AG04450 (cell line): ENCODE measurements around the gene ARG2. TPM values are rescaled to one million over a fixed set of nuclear protein-coding genes. Genes with fewer than 3 reads are reported as not detected.
A peak's percentile ranks its signal among the peaks of the same experiment; 100 is the strongest.

Source experiments
- CTCF ChIA-PET: fragments of 300-600, 350-600 bp; formaldehyde crosslinking; extraction: SDS; loops from one replicate; lab custom pipeline; 2022; ENCODE audit warnings: antibody characterized with exemption, inconsistent platforms; lab: Charles Lee
- POLR2A ChIA-PET: fragments of 350-600 bp; formaldehyde crosslinking; extraction: SDS; loops from one replicate; lab custom pipeline; 2021; ENCODE audit warnings: antibody characterized with exemption, inconsistent platforms; lab: Yijun Ruan, JAX
- DNase-seq: peaks from one replicate; pipeline ENCODE4 v3.0.0-alpha.2; 2011; ENCODE audit warnings: low read depth, low spot score
- H3K27ac ChIP-seq: one replicate; pipeline ENCODE4 v1.5.1; 2012; ENCODE audit warnings: low read depth, low read length, control low read depth
- H3K27me3 ChIP-seq: one replicate; pipeline ENCODE4 v1.6.0; 2012; ENCODE audit warnings: low read length; ENCODE audit not compliant: control insufficient read depth, insufficient read depth
- H3K4me3 ChIP-seq: 2 replicates; pipeline ENCODE4 v1.5.1; 2011; ENCODE audit warnings: mild to moderate bottlenecking, low read depth, low read length, control low read depth
- H3K9me3 ChIP-seq: 2 replicates; pipeline ENCODE4 v1.5.1; 2012; ENCODE audit warnings: low read length; ENCODE audit not compliant: control insufficient read depth, insufficient read depth
- CTCF ChIP-seq: IDR thresholded peaks from 2 replicates; pipeline ENCODE4 v1.5.1; 2011; ENCODE audit warnings: low read depth, low read length, control low read depth, inconsistent platforms
- polyA plus RNA-seq: library from polyadenylated mRNA; depleted of rRNA; stranded (reverse); fragments of >200 nt; gene quantifications from 2 replicates; pipeline ENCODE4 v1.2.3, GENCODE V29; 2011

The ARG2 gene
- polyA plus RNA-seq, 1 experiment, result 2.6 TPM

DNA sequence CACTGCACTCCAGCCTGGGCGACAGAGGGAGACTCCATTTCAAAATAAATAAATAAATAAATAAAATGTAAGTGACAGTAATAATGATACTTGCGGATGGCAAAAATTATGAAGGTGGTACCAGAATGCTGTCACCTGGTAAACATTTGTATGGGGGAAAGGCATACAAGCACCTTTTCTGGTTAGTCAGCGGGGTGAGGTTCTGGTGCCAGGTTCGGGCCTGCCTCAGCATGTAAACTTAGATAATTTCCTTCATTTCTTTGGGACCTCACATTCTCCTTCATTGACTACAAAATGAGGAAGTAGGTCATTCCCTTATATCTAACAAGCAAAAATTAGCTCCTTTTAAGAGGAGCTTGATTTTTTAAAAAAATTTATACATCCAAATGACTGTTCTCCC is 43.9 kb downstream of the ARG2 start:
- CTCF ChIA-PET, result interaction anchor here (0.6 to 7.6 kb wide), 7 partner anchors 39 to 80 kb away, joined by 3 to 65 read pairs (median 4); partner anchors contain the start of genes ARG2, PIGH and RDH12
- Histone ChIP-seq H3K27me3 (no peaks in the 10 kb centered on the region), H3K27ac (no peak overlapping the region), H3K9me3 (no peaks in the 10 kb centered on the region), H3K4me3 (no peak overlapping the region)
- no peak for TF ChIP-seq CTCF
- POLR2A ChIA-PET, result interaction anchor here (0.7 kb wide), 1 partner anchor 1966 kb away, joined by 4 read pairs; no protein-coding TSS in a partner anchor
- DNase-seq, result no peak

GRCh38 chr14:67665868-67666267 is 46.1 kb downstream of the ARG2 start:
- DNase-seq, result no peak
- Histone ChIP-seq H3K27me3 (no peaks in the 10 kb centered on the region), H3K4me3 (no peak overlapping the region), H3K9me3 (no peaks in the 10 kb centered on the region), H3K27ac (no peak overlapping the region)
- no peak for TF ChIP-seq CTCF
- ChIA-PET CTCF (interaction anchor here (0.8 to 7.6 kb wide), 14 partner anchors 10 to 239 kb away, joined by 3 to 125 read pairs (median 14); partner anchors contain the start of genes ARG2, PIGH and RDH12), POLR2A (no interaction called here)

- ChIA-PET CTCF (interaction anchor here (0.6 to 7.6 kb wide), 31 partner anchors 8 to 1307 kb away, joined by 3 to 125 read pairs (median 5); partner anchors contain the start of genes ARG2, PIGH and RDH12), POLR2A (interaction anchor here (1.0 kb wide), 1 partner anchor 67 kb away, joined by 3 read pairs; the partner anchor contains the start of gene PIGH)
- no peak overlapping the region for H3K27ac ChIP-seq
- no peak overlapping the region for H3K4me3 ChIP-seq
- no peaks in the 10 kb centered on the region for H3K9me3 ChIP-seq
- peak; percentile 70 for TF ChIP-seq CTCF
- no peaks in the 10 kb centered on the region for H3K27me3 ChIP-seq
- peak; percentile 43 for DNase-seq
Measured at GRCh38 chr14:67666750-67667449, 47.2 kb downstream of the ARG2 start.

DNA sequence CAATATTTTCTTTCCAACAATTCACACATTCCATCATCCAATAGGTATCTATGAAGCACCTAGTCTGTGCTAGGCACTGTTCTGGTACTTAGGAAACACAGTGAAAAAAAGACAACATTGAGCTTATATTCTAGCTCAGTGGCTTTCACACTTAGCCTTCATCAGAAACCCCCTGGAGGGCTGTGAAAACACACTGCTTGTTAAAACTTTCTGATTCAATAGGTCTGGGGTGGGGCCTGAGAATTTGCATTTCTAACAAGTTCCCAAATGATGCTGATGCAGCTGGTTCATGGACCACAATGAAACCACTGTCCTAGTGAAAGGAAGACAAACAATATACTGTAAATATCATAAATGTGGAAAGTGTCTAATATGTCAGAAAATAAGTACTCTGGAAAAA is 48.8 kb downstream of the ARG2 start:
- no peaks in the 10 kb centered on the region for H3K27me3 ChIP-seq
- ChIA-PET POLR2A (no interaction called here), CTCF (interaction anchor here (0.5 to 7.6 kb wide), 11 partner anchors 34 to 384 kb away, joined by 3 to 125 read pairs (median 4); partner anchors contain the start of genes ARG2, PIGH and RDH12)

More for the DNA sequence above, 48.8 kb downstream of the ARG2 start:
- TF ChIP-seq CTCF, result no peak
- no peak overlapping the region for H3K4me3 ChIP-seq
- H3K27ac ChIP-seq, result no peak overlapping the region
- no peaks in the 10 kb centered on the region for H3K9me3 ChIP-seq
- DNase-seq, result no peak
